ENCODE data around the gene UTS2R. TPM values are rescaled to one million over a fixed set of nuclear protein-coding genes. Genes with fewer than 3 reads are reported as not detected.

Gene UTS2R
- total and polyA plus RNA-seq, 3 experiments from 2014 or later = not detected

DNA sequence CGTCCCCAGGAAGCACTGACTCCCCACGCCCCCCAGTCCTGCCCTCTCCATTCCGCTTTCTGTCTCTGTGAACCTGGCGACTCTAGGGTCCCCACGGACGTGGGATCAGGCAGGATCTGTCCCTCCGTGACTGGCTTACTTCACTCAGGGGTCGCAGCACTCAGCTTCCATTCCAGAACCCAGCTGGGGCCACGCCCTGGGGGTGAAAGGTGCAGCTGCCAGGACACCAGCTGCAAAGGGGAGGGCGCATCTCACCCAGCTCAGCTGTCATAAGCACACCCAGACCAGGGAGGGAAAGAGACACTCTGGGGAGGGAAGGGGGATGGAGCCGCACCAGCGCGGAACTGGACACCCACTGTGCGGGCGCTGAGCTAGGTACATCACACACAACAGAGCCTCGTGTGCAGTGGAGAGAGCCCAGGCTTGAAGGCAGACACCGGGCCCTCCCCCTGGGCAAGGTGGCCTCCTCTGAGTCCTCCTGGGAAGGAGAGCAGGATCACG lies 28.1 kb downstream of the UTS2R start:
- no peaks in the 10 kb centered on the region for H3K9me3 ChIP-seq (ENCODE audit: low read length)
- H3K27me3 ChIP-seq (ENCODE audit: insufficient read depth, low read length, poor library complexity, severe bottlenecking) = no peaks in the 10 kb centered on the region
- H3K36me3 ChIP-seq (ENCODE audit: insufficient read depth, low read length) = peaks cover 11% of the 10 kb centered on the region
- Mint-ChIP-seq H3K27ac (peak overlapping the region in 1 of 8 donors; percentile 92), H3K27me3 (no peaks in the 10 kb centered on the region), H3K36me3 (peaks cover 0 to 34% (median 4%) of the 10 kb centered on the region in 3 donors), H3K4me1 (peaks cover 11 to 17% (median 14%) of the 10 kb centered on the region in 3 donors), H3K9me3 (no peaks in the 10 kb centered on the region), H3K4me3 (no peak overlapping the region)
- peaks cover 14% of the 10 kb centered on the region for H3K4me1 ChIP-seq (ENCODE audit: insufficient read depth, low read length)
- CTCF ChIA-PET = interaction anchor here (0.7 to 2.1 kb wide), 2 partner anchors 47 to 56 kb away, joined by 3 to 6 read pairs; no protein-coding TSS in a partner anchor
- DNase-seq = no peak
- H3K4me3 ChIP-seq (ENCODE audit: low read length) = no peak overlapping the region
- POLR2A ChIA-PET = no interaction called here
- H3K27ac ChIP-seq (ENCODE audit: low read depth, low read length) = no peak overlapping the region

DNA sequence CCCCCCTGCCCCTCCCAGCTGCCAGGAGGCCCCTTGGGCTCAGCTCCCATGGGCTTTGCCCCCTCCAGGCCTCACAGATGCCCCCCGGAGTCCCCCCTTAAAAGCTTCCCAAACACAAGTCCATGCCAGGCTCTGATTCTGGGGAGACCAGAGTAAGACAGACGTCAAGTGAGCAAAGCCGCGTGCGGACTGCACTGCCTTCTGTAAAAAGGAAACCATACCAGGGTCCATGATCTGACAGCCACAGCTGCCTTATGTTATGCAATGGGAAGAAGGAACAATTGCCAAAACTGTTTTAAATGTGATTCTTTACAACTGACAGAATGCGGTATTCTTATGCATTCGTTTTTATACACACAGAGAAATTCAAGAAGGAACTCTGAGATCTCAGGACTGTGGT lies 28.6 kb downstream of the UTS2R start:
- Histone ChIP-seq H3K36me3 (ENCODE audit: insufficient read depth, low read length) (peaks cover 11% of the 10 kb centered on the region), H3K27me3 (ENCODE audit: insufficient read depth, low read length, poor library complexity, severe bottlenecking) (no peaks in the 10 kb centered on the region), H3K27ac (ENCODE audit: low read depth, low read length) (no peak overlapping the region), H3K9me3 (ENCODE audit: low read length) (no peaks in the 10 kb centered on the region), H3K4me1 (ENCODE audit: insufficient read depth, low read length) (peaks cover 14% of the 10 kb centered on the region), H3K4me3 (ENCODE audit: low read length) (no peak overlapping the region)
- no peak for DNase-seq
- no peak overlapping the region for H3K27ac Mint-ChIP-seq
- peaks cover 0 to 32% (median 5%) of the 10 kb centered on the region in 3 donors for H3K36me3 Mint-ChIP-seq
- CTCF ChIA-PET = interaction anchor here (2.1 kb wide), 1 partner anchor 48 kb away, joined by 6 read pairs; no protein-coding TSS in a partner anchor
- H3K27me3 Mint-ChIP-seq = no peaks in the 10 kb centered on the region
- H3K4me3 Mint-ChIP-seq = no peak overlapping the region
- peaks cover 11 to 17% (median 14%) of the 10 kb centered on the region in 3 donors for H3K4me1 Mint-ChIP-seq
- POLR2A ChIA-PET = no interaction called here
- H3K9me3 Mint-ChIP-seq = no peaks in the 10 kb centered on the region

DNA sequence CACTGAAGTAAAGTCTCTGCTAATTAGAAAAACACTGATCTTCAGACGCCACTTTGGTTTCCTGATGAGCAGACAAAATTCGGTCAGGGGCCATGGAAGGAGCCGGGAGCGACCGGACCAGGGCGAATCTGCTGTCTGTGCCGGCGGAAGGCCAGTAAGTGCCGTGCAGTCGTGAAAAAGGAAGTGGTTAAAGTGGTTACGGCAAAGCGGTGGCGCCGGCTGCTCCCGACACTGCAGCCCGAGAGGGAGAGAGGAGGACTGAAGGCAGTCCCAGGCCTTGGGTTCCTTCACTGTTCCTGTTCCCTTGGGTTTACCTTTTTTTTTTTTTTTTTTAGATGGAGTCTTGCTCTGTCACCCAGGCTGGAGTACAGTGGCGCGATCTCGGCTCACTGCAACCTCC lies 29.3 kb downstream of the UTS2R start:
- H3K9me3 ChIP-seq (ENCODE audit: low read length) = no peaks in the 10 kb centered on the region
- no peaks in the 10 kb centered on the region for H3K27me3 ChIP-seq (ENCODE audit: insufficient read depth, low read length, poor library complexity, severe bottlenecking)
- ChIA-PET CTCF (no interaction called here), POLR2A (interaction anchor here (0.7 kb wide), 1 partner anchor 204 kb away, joined by 4 read pairs; no protein-coding TSS in a partner anchor)
- peak; percentile 29 to 63 (median 41) for DNase-seq
- H3K36me3 Mint-ChIP-seq = peaks cover 0 to 32% (median 6%) of the 10 kb centered on the region in 3 donors
- peak overlapping the region; percentile 21 to 94 (median 82) for H3K4me3 Mint-ChIP-seq
- no peak overlapping the region for H3K27ac ChIP-seq (ENCODE audit: low read depth, low read length)
- peaks cover 11% of the 10 kb centered on the region for H3K36me3 ChIP-seq (ENCODE audit: insufficient read depth, low read length)
- H3K4me1 Mint-ChIP-seq = peaks cover 11 to 17% (median 14%) of the 10 kb centered on the region in 3 donors
- H3K27me3 Mint-ChIP-seq = no peaks in the 10 kb centered on the region
- H3K4me3 ChIP-seq (ENCODE audit: low read length) = peak overlapping the region; percentile 43
- H3K9me3 Mint-ChIP-seq = no peaks in the 10 kb centered on the region
- H3K27ac Mint-ChIP-seq = peak overlapping the region; percentile 14 to 95 (median 64)
- H3K4me1 ChIP-seq (ENCODE audit: insufficient read depth, low read length) = peaks cover 14% of the 10 kb centered on the region

- no peak for DNase-seq
- no peak overlapping the region for H3K4me3 ChIP-seq (ENCODE audit: low read length)
- H3K9me3 ChIP-seq (ENCODE audit: low read length) = no peaks in the 10 kb centered on the region
- peaks cover 11 to 20% (median 14%) of the 10 kb centered on the region in 3 donors for H3K4me1 Mint-ChIP-seq
- POLR2A ChIA-PET = no interaction called here
- H3K27ac ChIP-seq (ENCODE audit: low read depth, low read length) = no peak overlapping the region
- no peaks in the 10 kb centered on the region for H3K27me3 Mint-ChIP-seq
- H3K9me3 Mint-ChIP-seq = no peaks in the 10 kb centered on the region
- no peaks in the 10 kb centered on the region for H3K27me3 ChIP-seq (ENCODE audit: insufficient read depth, low read length, poor library complexity, severe bottlenecking)
- H3K36me3 Mint-ChIP-seq = peaks cover 0 to 33% (median 6%) of the 10 kb centered on the region in 3 donors
- H3K27ac Mint-ChIP-seq = no peak overlapping the region
- peaks cover 11% of the 10 kb centered on the region for H3K36me3 ChIP-seq (ENCODE audit: insufficient read depth, low read length)
- H3K4me1 ChIP-seq (ENCODE audit: insufficient read depth, low read length) = peaks cover 14% of the 10 kb centered on the region
- no peak overlapping the region for H3K4me3 Mint-ChIP-seq
- CTCF ChIA-PET = interaction anchor here (1.6 kb wide), 1 partner anchor 15 kb away, joined by 3 read pairs; the partner anchor contains the start of gene HEXD
Measured at GRCh38 chr17:82402865-82403264, 31.3 kb downstream of the UTS2R start.

GRCh38 chr17:82403662-82404660 lies 32.4 kb downstream of the UTS2R start:
- peaks cover 0 to 40% (median 7%) of the 10 kb centered on the region in 3 donors for H3K36me3 Mint-ChIP-seq
- no peaks in the 10 kb centered on the region for H3K9me3 ChIP-seq (ENCODE audit: low read length)
- peaks cover 11% of the 10 kb centered on the region for H3K36me3 ChIP-seq (ENCODE audit: insufficient read depth, low read length)
- no peaks in the 10 kb centered on the region for H3K9me3 Mint-ChIP-seq
- H3K4me1 Mint-ChIP-seq = peaks cover 11 to 20% (median 14%) of the 10 kb centered on the region in 3 donors
- ChIA-PET POLR2A (no interaction called here), CTCF (no interaction called here)
- H3K4me1 ChIP-seq (ENCODE audit: insufficient read depth, low read length) = peaks cover 14% of the 10 kb centered on the region
- no peak overlapping the region for H3K27ac ChIP-seq (ENCODE audit: low read depth, low read length)
- DNase-seq = no peak
- H3K27me3 ChIP-seq (ENCODE audit: insufficient read depth, low read length, poor library complexity, severe bottlenecking) = no peaks in the 10 kb centered on the region
- no peak overlapping the region for H3K4me3 Mint-ChIP-seq
- no peaks in the 10 kb centered on the region for H3K27me3 Mint-ChIP-seq
- H3K27ac Mint-ChIP-seq = peak overlapping the region in 1 of 8 donors; percentile 33
- H3K4me3 ChIP-seq (ENCODE audit: low read length) = no peak overlapping the region

GRCh38 chr17:82405051-82405450 lies 33.5 kb downstream of the UTS2R start:
- no peak for DNase-seq
- Mint-ChIP-seq H3K4me3 (no peak overlapping the region), H3K27ac (no peak overlapping the region), H3K36me3 (peaks cover 0 to 44% (median 10%) of the 10 kb centered on the region in 3 donors), H3K9me3 (no peaks in the 10 kb centered on the region), H3K27me3 (no peaks in the 10 kb centered on the region), H3K4me1 (peaks cover 12 to 20% (median 14%) of the 10 kb centered on the region in 3 donors)
- ChIA-PET POLR2A (no interaction called here), CTCF (no interaction called here)
- Histone ChIP-seq H3K27ac (ENCODE audit: low read depth, low read length) (no peak overlapping the region), H3K4me3 (ENCODE audit: low read length) (no peak overlapping the region), H3K4me1 (ENCODE audit: insufficient read depth, low read length) (peaks cover 14% of the 10 kb centered on the region), H3K27me3 (ENCODE audit: insufficient read depth, low read length, poor library complexity, severe bottlenecking) (no peaks in the 10 kb centered on the region), H3K9me3 (ENCODE audit: low read length) (no peaks in the 10 kb centered on the region), H3K36me3 (ENCODE audit: insufficient read depth, low read length) (peaks cover 11% of the 10 kb centered on the region)

GRCh38 chr17:82406131-82406671 lies 34.6 kb downstream of the UTS2R start:
- peaks cover 0 to 40% (median 10%) of the 10 kb centered on the region in 3 donors for H3K36me3 Mint-ChIP-seq
- no peaks in the 10 kb centered on the region for H3K9me3 Mint-ChIP-seq
- H3K27me3 ChIP-seq (ENCODE audit: insufficient read depth, low read length, poor library complexity, severe bottlenecking) = no peaks in the 10 kb centered on the region
- peaks cover 4 to 11% (median 4%) of the 10 kb centered on the region in 3 donors for H3K4me1 Mint-ChIP-seq
- no peak overlapping the region for H3K4me3 ChIP-seq (ENCODE audit: low read length)
- ChIA-PET CTCF (no interaction called here), POLR2A (interaction anchor here (0.7 kb wide), 1 partner anchor 135 kb away, joined by 3 read pairs; no protein-coding TSS in a partner anchor)
- H3K27me3 Mint-ChIP-seq = no peaks in the 10 kb centered on the region
- H3K27ac Mint-ChIP-seq = peak overlapping the region in 1 of 8 donors; percentile 90
- no peak for DNase-seq
- no peak overlapping the region for H3K4me3 Mint-ChIP-seq
- no peak overlapping the region for H3K27ac ChIP-seq (ENCODE audit: low read depth, low read length)
- peaks cover 11% of the 10 kb centered on the region for H3K36me3 ChIP-seq (ENCODE audit: insufficient read depth, low read length)
- H3K9me3 ChIP-seq (ENCODE audit: low read length) = no peaks in the 10 kb centered on the region
- peaks cover 8% of the 10 kb centered on the region for H3K4me1 ChIP-seq (ENCODE audit: insufficient read depth, low read length)
